BJ (cell line): Measurements from ENCODE around the gene OPA3. TPM values are rescaled to one million over a fixed set of nuclear protein-coding genes. Genes with fewer than 3 reads are reported as not detected.
A peak's percentile ranks its signal among the peaks of the same experiment; 100 is the strongest.

Source experiments
- CTCF ChIA-PET: fragments of 350-600 bp; formaldehyde crosslinking; extraction: SDS; loops from one replicate; lab custom pipeline; 2021; ENCODE audit warnings: antibody characterized with exemption, inconsistent platforms; lab: Yijun Ruan, JAX
- POLR2A ChIA-PET: fragments of 300-600 bp; sonication (Branson Sonifier 250); formaldehyde crosslinking; extraction: SDS; loops from one replicate; lab custom pipeline; 2021; ENCODE audit warnings: antibody characterized with exemption; lab: Charles Lee
- DNase-seq: peaks from one replicate; pipeline ENCODE4 v3.0.0-alpha.2; 2011; ENCODE audit warnings: low read depth
- H3K27me3 ChIP-seq: 2 replicates; pipeline ENCODE4 v1.6.0; 2011; ENCODE audit warnings: low read length; ENCODE audit not compliant: control insufficient read depth, insufficient read depth
- H3K36me3 ChIP-seq: 2 replicates; pipeline ENCODE4 v1.5.1; 2011; ENCODE audit warnings: low read length; ENCODE audit not compliant: control insufficient read depth, insufficient read depth
- H3K4me3 ChIP-seq: 2 replicates; pipeline ENCODE4 v1.5.1; 2011; ENCODE audit warnings: low read depth, mild to moderate bottlenecking, control low read depth, low read length
- polyA plus RNA-seq: library from polyadenylated mRNA; depleted of rRNA; stranded (reverse); fragments of >200 nt; gene quantifications from 2 replicates; pipeline ENCODE4 v1.2.3, GENCODE V29; 2011
- TF ChIP-seq, protein P1 (sequence below): IDR thresholded peaks from 2 replicates; pipeline ENCODE4 v1.5.1; 2011; ENCODE audit warnings: low read depth, mild to moderate bottlenecking, control low read depth, inconsistent platforms, low read length, moderate library complexity; ENCODE audit not compliant: insufficient read depth

The OPA3 gene
- polyA plus RNA-seq, 1 experiment = 15.1 TPM

DNA sequence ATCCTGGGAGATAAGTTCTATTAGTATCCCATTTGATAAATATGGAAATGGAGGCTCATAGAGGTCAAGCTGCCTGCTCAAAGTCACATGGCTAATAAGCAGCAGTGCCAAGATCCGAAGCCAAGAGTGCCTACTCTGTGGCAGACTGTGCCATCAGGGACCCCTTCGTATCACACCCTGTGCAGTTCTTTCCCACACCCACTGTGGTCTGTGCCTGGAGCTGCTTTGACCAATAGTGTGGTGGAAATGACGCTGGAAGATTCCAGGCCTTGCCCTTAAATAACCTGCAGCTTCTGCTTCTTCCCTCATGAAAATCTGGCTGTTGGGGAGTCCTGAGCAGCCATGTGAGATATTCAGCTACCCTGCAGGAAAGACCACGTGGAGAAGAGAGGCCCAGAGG lies 10.1 kb downstream of the OPA3 start:
- ChIA-PET POLR2A (no interaction called here), CTCF (interaction anchor here (0.7 to 2.0 kb wide), 5 partner anchors 16 to 135 kb away, joined by 3 to 5 read pairs (median 3); partner anchors contain the start of gene EML2)
- H3K27me3 ChIP-seq = no peaks in the 10 kb centered on the region
- TF ChIP-seq, protein P1, sequence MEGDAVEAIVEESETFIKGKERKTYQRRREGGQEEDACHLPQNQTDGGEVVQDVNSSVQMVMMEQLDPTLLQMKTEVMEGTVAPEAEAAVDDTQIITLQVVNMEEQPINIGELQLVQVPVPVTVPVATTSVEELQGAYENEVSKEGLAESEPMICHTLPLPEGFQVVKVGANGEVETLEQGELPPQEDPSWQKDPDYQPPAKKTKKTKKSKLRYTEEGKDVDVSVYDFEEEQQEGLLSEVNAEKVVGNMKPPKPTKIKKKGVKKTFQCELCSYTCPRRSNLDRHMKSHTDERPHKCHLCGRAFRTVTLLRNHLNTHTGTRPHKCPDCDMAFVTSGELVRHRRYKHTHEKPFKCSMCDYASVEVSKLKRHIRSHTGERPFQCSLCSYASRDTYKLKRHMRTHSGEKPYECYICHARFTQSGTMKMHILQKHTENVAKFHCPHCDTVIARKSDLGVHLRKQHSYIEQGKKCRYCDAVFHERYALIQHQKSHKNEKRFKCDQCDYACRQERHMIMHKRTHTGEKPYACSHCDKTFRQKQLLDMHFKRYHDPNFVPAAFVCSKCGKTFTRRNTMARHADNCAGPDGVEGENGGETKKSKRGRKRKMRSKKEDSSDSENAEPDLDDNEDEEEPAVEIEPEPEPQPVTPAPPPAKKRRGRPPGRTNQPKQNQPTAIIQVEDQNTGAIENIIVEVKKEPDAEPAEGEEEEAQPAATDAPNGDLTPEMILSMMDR = no peak
- no peak for DNase-seq
- 0 out of 2 replicates have a peak, but pooled peaks cover 2% of the 10 kb centered on the region for H3K36me3 ChIP-seq
- no peak overlapping the region for H3K4me3 ChIP-seq

DNA sequence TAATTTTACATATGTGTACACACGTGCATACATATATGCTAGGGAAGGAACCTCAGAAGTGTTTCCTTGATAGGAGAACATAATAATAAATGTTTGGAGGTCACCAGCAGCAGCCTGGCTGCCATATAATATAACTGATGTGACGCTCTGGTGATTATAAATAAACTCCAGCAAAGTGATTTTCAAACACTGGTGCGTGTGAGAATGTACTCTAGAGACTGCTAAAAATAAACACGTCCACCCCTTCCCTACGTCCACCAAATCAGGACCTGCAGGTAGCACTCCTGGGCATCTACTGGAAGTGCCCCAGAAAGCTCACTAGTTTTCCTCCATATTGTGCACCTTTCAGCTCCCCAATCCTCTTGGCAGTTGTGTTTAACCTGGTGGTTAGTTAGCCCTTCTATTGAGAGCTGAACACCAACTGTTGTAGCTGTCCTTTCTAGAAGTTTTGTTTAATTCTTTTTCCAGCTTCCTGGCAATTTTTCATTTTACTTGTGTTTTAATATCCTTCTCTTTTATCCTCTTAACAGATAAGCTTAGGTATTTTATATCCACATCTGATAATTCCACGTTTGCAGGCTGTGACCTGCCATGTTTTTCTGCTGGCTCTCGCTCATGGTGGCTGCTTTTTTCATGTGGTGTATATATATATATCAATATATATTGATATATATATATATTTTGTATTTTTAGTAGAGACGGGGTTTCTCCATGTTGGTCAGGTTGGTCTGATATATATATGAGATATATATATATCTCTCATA lies 13.0 kb downstream of the OPA3 start:
- Histone ChIP-seq H3K27me3 (no peaks in the 10 kb centered on the region), H3K4me3 (no peak overlapping the region), H3K36me3 (0 out of 2 replicates have a peak, but pooled peaks cover 2% of the 10 kb centered on the region)
- no peak for DNase-seq
- TF ChIP-seq, protein P1 = no peak
- CTCF ChIA-PET = interaction anchor here (1.0 to 1.6 kb wide), 4 partner anchors 13 to 86 kb away, joined by 4 to 5 read pairs (median 4); no protein-coding TSS in a partner anchor
- POLR2A ChIA-PET = no interaction called here

DNA sequence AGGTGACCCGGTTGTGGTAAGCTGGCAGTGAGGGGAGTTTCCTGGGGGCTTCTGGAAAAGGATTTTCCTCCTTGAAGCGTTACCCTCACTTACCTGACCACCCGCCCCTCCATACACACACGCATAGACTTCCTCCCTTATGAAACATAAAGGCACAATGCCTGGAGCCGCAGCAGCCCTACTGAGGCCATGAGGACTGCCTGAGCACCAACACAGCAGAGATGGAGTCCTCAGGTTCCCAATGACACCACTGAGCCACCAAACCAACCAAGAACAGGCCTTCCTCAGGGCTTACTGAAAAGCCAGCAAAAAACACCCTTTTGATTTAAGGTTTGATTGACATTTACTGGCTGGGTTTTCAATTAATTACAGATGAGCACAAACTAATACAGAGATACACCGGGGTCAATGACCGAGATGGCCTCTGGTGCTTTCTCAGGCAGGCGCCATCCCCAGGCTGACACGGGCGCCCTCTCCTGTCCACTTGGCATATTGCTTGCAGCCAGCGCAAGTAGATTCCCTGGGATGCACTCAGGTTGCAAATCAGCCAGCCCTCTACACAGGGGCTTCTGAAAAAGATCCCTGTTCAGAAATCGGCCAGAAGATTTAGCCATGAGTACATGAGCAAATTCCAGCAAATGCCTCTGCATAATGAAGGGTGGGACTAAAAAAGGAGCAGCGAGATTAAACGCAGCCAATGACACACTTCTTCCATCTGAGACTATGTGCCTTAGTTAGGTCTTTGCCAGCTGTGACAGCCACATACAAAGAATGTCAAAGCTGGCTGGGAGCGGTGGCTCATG lies 14.8 kb downstream of the OPA3 start:
- H3K36me3 ChIP-seq = 0 out of 2 replicates have a peak, but pooled peaks cover 2% of the 10 kb centered on the region
- H3K4me3 ChIP-seq = no peak overlapping the region
- TF ChIP-seq, protein P1 = peak; percentile 91
- no peaks in the 10 kb centered on the region for H3K27me3 ChIP-seq
- POLR2A ChIA-PET = no interaction called here
- CTCF ChIA-PET = interaction anchor here (0.8 to 1.4 kb wide), 7 partner anchors 12 to 130 kb away, joined by 3 to 4 read pairs (median 4); no protein-coding TSS in a partner anchor
- no peak for DNase-seq

DNA sequence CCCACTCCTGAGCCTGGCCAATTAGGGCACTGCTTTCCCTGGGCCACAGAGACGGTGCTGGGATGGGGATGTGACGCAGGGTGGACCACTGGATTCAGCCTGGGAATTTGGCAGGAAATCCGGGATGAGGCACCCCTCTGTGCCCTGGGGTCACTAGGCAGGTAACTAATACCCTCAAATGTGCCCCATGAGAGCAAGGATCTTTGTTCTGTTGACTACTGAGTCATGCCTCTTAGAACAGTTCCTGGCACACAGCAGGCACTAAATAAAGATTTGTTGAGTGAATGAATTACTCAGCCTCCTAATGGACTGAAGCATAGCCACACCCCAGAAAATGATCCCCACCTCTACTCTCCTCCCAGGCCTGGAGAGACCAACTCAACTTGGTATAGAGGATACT lies 15.9 kb downstream of the OPA3 start:
- H3K27me3 ChIP-seq = no peaks in the 10 kb centered on the region
- H3K4me3 ChIP-seq = no peak overlapping the region
- 0 out of 2 replicates have a peak, but pooled peaks cover 2% of the 10 kb centered on the region for H3K36me3 ChIP-seq
- TF ChIP-seq, protein P1 = no peak
- POLR2A ChIA-PET = no interaction called here
- DNase-seq = no peak
- CTCF ChIA-PET = interaction anchor here (0.8 to 3.1 kb wide), 3 partner anchors 11 to 74 kb away, joined by 3 to 14 read pairs (median 3); no protein-coding TSS in a partner anchor
